Keratinocyte (primary cell): ENCODE results near the gene SYNE2.
"Not testable (repeated sequence)": the region's sequence is repeated elsewhere in the genome, so short reads cannot be mapped to it uniquely, and the experiment has no call there.

ENCODE experiments used
- CTCF ChIP-seq, 3 experiments: IDR thresholded peaks in 1 of 3; conservative IDR thresholded peaks in 1 of 3; optimal IDR thresholded peaks in 1 of 3; 2 replicates in 2 of 3; 3 replicates in 1 of 3; pipeline versions ENCODE3 to v1.5.1; 2011; ENCODE audit warnings: low read length in 3 of 3, mild to moderate bottlenecking in 3 of 3, moderate library complexity in 2 of 3, control low read depth in 1 of 3, inconsistent platforms in 1 of 3; ENCODE audit not compliant: insufficient read depth in 2 of 3; ENCODE audit errors: extremely low read depth in 1 of 3
- EZH2 ChIP-seq: IDR thresholded peaks from one replicate; pipeline ENCODE4 v1.6.1; 2012; ENCODE audit warnings: inconsistent platforms, mild to moderate bottlenecking, low read length, moderate library complexity

GRCh38 chr14:63811692-63812091 is 41.1 kb upstream of the SYNE2 start:
- not testable (repeated sequence) for TF ChIP-seq EZH2; CTCF (optimal IDR thresholded peaks at IDR 0.05 in 1 of 3, IDR thresholded peaks at IDR 0.05 in 1 of 3, conservative IDR thresholded peaks at IDR 0.05 in 1 of 3; ENCODE audit: extremely low read depth in 1 of 3, insufficient read depth in 2 of 3, low read length in 3 of 3)
